Liver (tissue), 9 donors: ENCODE results near the gene MDN1. TPM values are rescaled to one million over a fixed set of nuclear protein-coding genes. Genes with fewer than 3 reads are reported as not detected.

ENCODE experiments used
- DNase-seq: peaks from one replicate; pipeline ENCODE4 v3.0.0-alpha.2; 2017; ENCODE audit warnings: low spot score
- H3K27ac ChIP-seq, 2 donors: one replicate each; pipeline ENCODE4 v1.7.0; 2013; ENCODE audit warnings: inconsistent platforms in 2 of 2, low read length in 2 of 2, control low read depth in 1 of 2, low read depth in 1 of 2, mild to moderate bottlenecking in 1 of 2
- H3K27me3 ChIP-seq, 4 donors: one replicate each; pipeline versions ENCODE4 v1.6.1 to v1.7.0; 2013; ENCODE audit warnings: low read length in 3 of 4, inconsistent platforms in 1 of 4, mild to moderate bottlenecking in 1 of 4, moderate library complexity in 1 of 4; ENCODE audit not compliant: control insufficient read depth in 4 of 4, insufficient read depth in 4 of 4
- H3K36me3 ChIP-seq, 4 donors: one replicate each; pipeline versions ENCODE4 v1.6.1 to v1.7.0; 2013; ENCODE audit warnings: low read length in 3 of 4, mild to moderate bottlenecking in 3 of 4, low read depth in 1 of 4, moderate library complexity in 1 of 4; ENCODE audit not compliant: control insufficient read depth in 4 of 4, insufficient read depth in 3 of 4
- H3K4me1 ChIP-seq, 4 donors: one replicate each; pipeline versions ENCODE4 v1.6.1 to v1.7.0; 2013; ENCODE audit warnings: low read length in 3 of 4, mild to moderate bottlenecking in 3 of 4, moderate library complexity in 1 of 4; ENCODE audit not compliant: control insufficient read depth in 4 of 4, insufficient read depth in 4 of 4
- H3K4me3 ChIP-seq, 3 donors: one replicate each; pipeline versions ENCODE4 v1.6.1 to v1.7.0; 2013; ENCODE audit warnings: low read length in 3 of 3, control low read depth in 1 of 3, low read depth in 1 of 3, mild to moderate bottlenecking in 1 of 3
- H3K9ac ChIP-seq, 2 donors: one replicate each; pipeline ENCODE4 v1.7.0; 2013; ENCODE audit warnings: low read length in 2 of 2, mild to moderate bottlenecking in 2 of 2, moderate library complexity in 2 of 2, control low read depth in 1 of 2, low read depth in 1 of 2
- H3K9me3 ChIP-seq, 4 donors: one replicate each; pipeline versions ENCODE4 v1.6.1 to v1.7.0; 2013; ENCODE audit warnings: low read length in 3 of 4; ENCODE audit not compliant: control insufficient read depth in 4 of 4
- ATF3 ChIP-seq: IDR thresholded peaks from 2 replicates; pipeline ENCODE4 v1.6.1; 2016; ENCODE audit warnings: antibody characterized with exemption
- CTCF ChIP-seq: fragments of 150-350 bp; IDR thresholded peaks from 2 replicates; pipeline ENCODE4 v1.5.1; 2017; ENCODE audit warnings: improper control_type of control experiment, low read depth, low read length; ENCODE audit not compliant: missing input control
- EGR1 ChIP-seq, 2 donors: IDR thresholded peaks; 2 replicates each; pipeline ENCODE4 v1.6.1; 2016 to 2018; ENCODE audit warnings: antibody characterized with exemption in 2 of 2, low read depth in 2 of 2
- FOXA1 ChIP-seq: IDR thresholded peaks from 2 replicates; pipeline ENCODE4 v1.6.1; 2016; ENCODE audit warnings: antibody characterized with exemption
- FOXA2 ChIP-seq: IDR thresholded peaks from 2 replicates; pipeline ENCODE4 v1.6.1; 2016; ENCODE audit warnings: antibody characterized with exemption
- GABPA ChIP-seq, 2 donors: IDR thresholded peaks in 1 of 2; conservative IDR thresholded peaks in 1 of 2; 2 replicates each; pipeline ENCODE4 v1.6.1; 2016; ENCODE audit warnings: antibody characterized with exemption in 2 of 2, mild to moderate bottlenecking in 1 of 2, moderate library complexity in 1 of 2
- HNF4A ChIP-seq, 2 donors: conservative IDR thresholded peaks; 2 replicates each; pipeline ENCODE4 v1.6.1; 2016; ENCODE audit warnings: antibody characterized with exemption in 2 of 2, mild to moderate bottlenecking in 2 of 2
- HNF4G ChIP-seq: IDR thresholded peaks from 2 replicates; pipeline ENCODE4 v1.6.1; 2016; ENCODE audit warnings: antibody characterized with exemption
- JUND ChIP-seq, 2 donors: IDR thresholded peaks; 2 replicates each; pipeline ENCODE4 v1.6.1; 2016; ENCODE audit warnings: antibody characterized with exemption in 2 of 2
- MAX ChIP-seq: IDR thresholded peaks from 2 replicates; pipeline ENCODE4 v1.6.1; 2016; ENCODE audit warnings: antibody characterized with exemption
- NR2F2 ChIP-seq: IDR thresholded peaks from 2 replicates; pipeline ENCODE4 v1.6.1; 2016; ENCODE audit warnings: antibody characterized with exemption
- RAD21 ChIP-seq, 2 donors: IDR thresholded peaks; 2 replicates each; pipeline ENCODE4 v1.6.1; 2016; ENCODE audit warnings: antibody characterized with exemption in 2 of 2, mild to moderate bottlenecking in 2 of 2
- REST ChIP-seq: IDR thresholded peaks from 2 replicates; pipeline ENCODE4 v1.6.1; 2016; ENCODE audit warnings: antibody characterized with exemption, mild to moderate bottlenecking
- RXRA ChIP-seq, 2 donors: IDR thresholded peaks; 2 replicates each; pipeline ENCODE4 v1.6.1; 2017 to 2018; ENCODE audit warnings: antibody characterized with exemption in 2 of 2, mild to moderate bottlenecking in 1 of 2
- SP1 ChIP-seq: IDR thresholded peaks from 2 replicates; pipeline ENCODE4 v1.6.1; 2018; ENCODE audit warnings: antibody characterized with exemption, mild to moderate bottlenecking
- TAF1 ChIP-seq: conservative IDR thresholded peaks from 2 replicates; pipeline ENCODE4 v1.6.1; 2016; ENCODE audit warnings: antibody characterized with exemption, mild to moderate bottlenecking
- YY1 ChIP-seq: IDR thresholded peaks from 2 replicates; pipeline ENCODE4 v1.6.1; 2016; ENCODE audit warnings: antibody characterized with exemption, mild to moderate bottlenecking
- ZBTB33 ChIP-seq: IDR thresholded peaks from 2 replicates; pipeline ENCODE4 v1.6.1; 2016; ENCODE audit warnings: antibody characterized with exemption
- WGBS: extraction: QIAGEN DNeasy Blood & Tissue Kit; methylation state at CpG from one replicate; pipeline ENCODE4 v1.1.7; 2013; 5-methylcytosine and 5-hydroxymethylcytosine counted together
- polyA plus RNA-seq, 2 donors: library from polyadenylated mRNA; stranded (reverse) in 1 of 2; unstranded in 1 of 2; fragments of 200-250 nt in 1 of 2; fragments of >200 nt in 1 of 2; fragmentation: Nextera tagmentation in 1 of 2; extraction: Ambion mirVana in 1 of 2; gene quantifications; one replicate each; pipeline versions ENCODE4 v1.2.1 to v1.2.3, GENCODE V29; 2013 to 2015
- total RNA-seq, 2 donors: library from RNA; depleted of rRNA; stranded (reverse); fragments of >200 nt; gene quantifications; one replicate each; pipeline ENCODE4 v1.2.3, GENCODE V29; 2014
- donor health status: healthy.
- donor health status: healthy.
- donor health status: healthy.
- donor health status: healthy.
- donor health status: healthy.

The MDN1 gene
- total and polyA plus RNA-seq, 4 donors = 5.4 to 48.9 (median 22.8) TPM

GRCh38 chr6:89650579-89650978 is 169.0 kb downstream of the MDN1 start:
- TF ChIP-seq ATF3 = no peak
- TF ChIP-seq RAD21 (IDR thresholded peaks at IDR 0.05) = no peak
- no peak for TF ChIP-seq SP1
- Histone ChIP-seq H3K36me3 (peaks cover 7 to 78% (median 62%) of the 10 kb centered on the region in 4 donors), H3K4me3 (no peak overlapping the region), H3K27me3 (no peaks in the 10 kb centered on the region), H3K9ac (no peak overlapping the region), H3K4me1 (no peaks in the 10 kb centered on the region), H3K27ac (no peak overlapping the region), H3K9me3 (no peaks in the 10 kb centered on the region)
- WGBS = 94% methylated on average over 8 of the region's 8 CpGs
- no peak for DNase-seq

GRCh38 chr6:89649682-89650081 is 169.9 kb downstream of the MDN1 start:
- no peak overlapping the region for H3K27ac ChIP-seq
- H3K4me1 ChIP-seq = no peaks in the 10 kb centered on the region
- H3K4me3 ChIP-seq = no peak overlapping the region
- H3K9ac ChIP-seq = no peak overlapping the region
- H3K36me3 ChIP-seq = peaks cover 7 to 77% (median 60%) of the 10 kb centered on the region in 4 donors
- H3K27me3 ChIP-seq = no peaks in the 10 kb centered on the region
- WGBS = 96% methylated on average over 1 of the region's 1 CpG
- TF ChIP-seq RXRA (IDR thresholded peaks at IDR 0.05) (no peak), EGR1 (IDR thresholded peaks at IDR 0.05; ENCODE audit: low read depth in 2 of 2) (no peak), ZBTB33 (no peak), REST (no peak), TAF1 (no peak), MAX (no peak)
- no peak for DNase-seq
- H3K9me3 ChIP-seq = no peaks in the 10 kb centered on the region

- H3K36me3 ChIP-seq = peaks cover 5 to 55% (median 40%) of the 10 kb centered on the region in 4 donors
- no peak overlapping the region for H3K4me3 ChIP-seq
- H3K4me1 ChIP-seq = no peaks in the 10 kb centered on the region
- 88% methylated on average over 4 of the region's 4 CpGs for WGBS
- no peak for DNase-seq
- no peak for TF ChIP-seq YY1
- no peak for TF ChIP-seq SP1
- TF ChIP-seq JUND (IDR thresholded peaks at IDR 0.05) = no peak
- TF ChIP-seq TAF1 = no peak
- TF ChIP-seq HNF4A (conservative IDR thresholded peaks at IDR 0.05) = no peak
- no peak for TF ChIP-seq FOXA1
- no peak for TF ChIP-seq NR2F2
- TF ChIP-seq RAD21 (IDR thresholded peaks at IDR 0.05) = no peak
- no peak for TF ChIP-seq FOXA2
- TF ChIP-seq ATF3 = no peak
- TF ChIP-seq ZBTB33 = no peak
- TF ChIP-seq HNF4G = no peak
- no peak for TF ChIP-seq GABPA (IDR thresholded peaks at IDR 0.05 in 1 of 2, conservative IDR thresholded peaks at IDR 0.05 in 1 of 2)
- no peak for TF ChIP-seq MAX
- no peak for TF ChIP-seq CTCF
- no peak overlapping the region for H3K9ac ChIP-seq
- H3K27ac ChIP-seq = no peak overlapping the region
- H3K9me3 ChIP-seq = no peaks in the 10 kb centered on the region
- H3K27me3 ChIP-seq = no peaks in the 10 kb centered on the region
Measured at GRCh38 chr6:89644864-89645263, 174.7 kb downstream of the MDN1 start.
